ENCODE data around the gene ZC3H14.

DNA sequence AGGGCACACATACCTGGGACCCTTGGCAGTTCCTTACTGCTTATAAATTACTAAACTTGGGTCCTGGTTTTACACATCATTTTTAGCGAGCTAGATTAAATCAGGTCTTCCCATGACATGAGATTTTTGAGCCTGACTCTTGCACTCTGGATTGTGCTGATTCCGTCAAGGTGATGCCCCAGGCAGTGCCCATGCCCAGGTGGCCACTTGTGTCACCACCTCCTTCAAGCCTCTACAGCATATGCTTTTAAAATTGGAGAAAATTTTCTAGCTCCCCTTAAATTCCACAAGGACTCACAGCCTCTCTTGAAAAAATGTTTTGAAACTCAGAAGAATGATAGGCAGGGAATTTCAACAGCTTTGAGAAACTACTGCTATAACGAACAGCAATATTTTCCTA lies 17.6 kb upstream of the ZC3H14 start:
- TF ChIP-seq FOSL1 (IDR thresholded peaks at IDR 0.05; ENCODE audit: low read depth): no peak
- TF ChIP-seq CEBPB (IDR thresholded peaks at IDR 0.05; ENCODE audit: low read depth): no peak
- TF ChIP-seq CTCF (IDR thresholded peaks at IDR 0.05 in 2 of 3, conservative IDR thresholded peaks at IDR 0.05 in 1 of 3; ENCODE audit: borderline replicate concordance in 1 of 3, insufficient read depth in 1 of 3, low read depth in 2 of 3, low read length in 2 of 3): no peak
- no peak for TF ChIP-seq ELF1 (IDR thresholded peaks at IDR 0.05; ENCODE audit: borderline replicate concordance, low read depth)
- TF ChIP-seq EZH2phosphoT487 (IDR thresholded peaks at IDR 0.05; ENCODE audit: borderline replicate concordance): no peak
- TF ChIP-seq POLR2A (IDR thresholded peaks at IDR 0.05; ENCODE audit: borderline replicate concordance, extremely low read depth, insufficient read depth, insufficient read length): no peak
- TF ChIP-seq SIN3A (IDR thresholded peaks at IDR 0.05; ENCODE audit: low read depth): no peak
- no peak for TF ChIP-seq RAD21 (IDR thresholded peaks at IDR 0.05; ENCODE audit: low read depth)
